HG02884 (cell line): ENCODE data around the gene INVS.
"Not testable (repeated sequence)": the region's sequence is repeated elsewhere in the genome, so short reads cannot be mapped to it uniquely, and the experiment has no call there.

Experiments used
- ATAC-seq: cut with Tn5 transposase; IDR thresholded peaks from one replicate; pipeline ENCODE4 v1.9.1; 2021; ENCODE audit warnings: mild to moderate bottlenecking, moderate library complexity; ENCODE audit not compliant: unreplicated experiment

The INVS gene

GRCh38 chr9:100120286-100120685, 21.2 kb downstream of the INVS start:
- ATAC-seq: no peak

- no peak for ATAC-seq
Measured at GRCh38 chr9:100125236-100125635, 26.2 kb downstream of the INVS start.

- no peak for ATAC-seq
Measured at GRCh38 chr9:100125910-100126309, 26.9 kb downstream of the INVS start.

- no peak for ATAC-seq
Measured at GRCh38 chr9:100126423-100126822, 27.4 kb downstream of the INVS start.

- no peak for ATAC-seq
Measured at GRCh38 chr9:100129772-100130171, 30.7 kb downstream of the INVS start.

GRCh38 chr9:100131216-100131615, 32.2 kb downstream of the INVS start:
- no peak for ATAC-seq

- no peak for ATAC-seq
Measured at GRCh38 chr9:100131875-100132430, 32.9 kb downstream of the INVS start.

GRCh38 chr9:100134731-100135130, 35.7 kb downstream of the INVS start:
- ATAC-seq: no peak

- not testable (repeated sequence) for ATAC-seq
Measured at GRCh38 chr9:100136799-100137198, 37.8 kb downstream of the INVS start.

GRCh38 chr9:100140303-100140702, 41.3 kb downstream of the INVS start:
- not testable (repeated sequence) for ATAC-seq

GRCh38 chr9:100141862-100142261, 42.8 kb downstream of the INVS start:
- not testable (repeated sequence) for ATAC-seq

- ATAC-seq: not testable (repeated sequence)
Measured at GRCh38 chr9:100145167-100145934, 46.3 kb downstream of the INVS start.

GRCh38 chr9:100145976-100146375, 46.9 kb downstream of the INVS start:
- ATAC-seq: not testable (repeated sequence)

- no peak for ATAC-seq
Measured at GRCh38 chr9:100150214-100150613, 51.2 kb downstream of the INVS start.

- ATAC-seq: no peak
Measured at GRCh38 chr9:100160021-100160420, 61.0 kb downstream of the INVS start.

- ATAC-seq: no peak
Measured at GRCh38 chr9:100167176-100167575, 68.1 kb downstream of the INVS start.

GRCh38 chr9:100167915-100168654, 69.0 kb downstream of the INVS start:
- ATAC-seq: no peak

GRCh38 chr9:100170085-100170484, 71.0 kb downstream of the INVS start:
- ATAC-seq: no peak

GRCh38 chr9:100170556-100170955, 71.5 kb downstream of the INVS start:
- no peak for ATAC-seq

- no peak for ATAC-seq
Measured at GRCh38 chr9:100186356-100186755, 87.3 kb downstream of the INVS start.

GRCh38 chr9:100190339-100190738, 91.3 kb downstream of the INVS start:
- no peak for ATAC-seq

GRCh38 chr9:100191264-100191663, 92.2 kb downstream of the INVS start:
- ATAC-seq: no peak
